Measurements from ENCODE around the gene MAS1.
"Not testable (repeated sequence)": the region's sequence is repeated elsewhere in the genome, so short reads cannot be mapped to it uniquely, and the experiment has no call there.

Gene MAS1

GRCh38 chr6:159919011-159919511 is 28.3 kb downstream of the MAS1 start:
- DNase-seq: no peak

GRCh38 chr6:159919800-159920199 is 29.0 kb downstream of the MAS1 start:
- DNase-seq: no peak

- not testable (repeated sequence) for DNase-seq
Observed at GRCh38 chr6:159924150-159924549, 33.4 kb downstream of the MAS1 start.

- no peak for DNase-seq
Observed at GRCh38 chr6:159926542-159927203, 35.9 kb downstream of the MAS1 start.

- peak; percentile 14 for DNase-seq
Observed at GRCh38 chr6:159929819-159930218, 39.0 kb downstream of the MAS1 start.

DNA sequence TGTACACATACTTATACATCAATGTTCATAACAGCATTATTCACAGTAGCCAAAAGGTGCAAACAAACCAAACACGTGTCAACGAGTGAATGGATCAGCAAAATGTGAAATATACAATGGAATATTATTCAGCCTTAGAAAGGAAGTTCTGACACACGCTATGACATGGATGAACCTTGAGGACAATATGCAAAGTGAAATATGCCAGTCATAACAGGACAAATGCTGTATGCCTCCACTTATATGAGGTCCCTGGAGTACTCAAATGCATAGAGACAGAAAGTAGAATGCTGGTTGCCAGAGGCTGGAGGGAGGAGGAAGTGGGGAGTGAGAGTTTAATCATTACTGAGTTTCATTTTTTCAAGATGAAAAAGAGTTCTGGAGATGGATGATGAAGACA is 40.3 kb downstream of the MAS1 start:
- DNase-seq: no peak

- no peak for DNase-seq
Observed at GRCh38 chr6:159931846-159932245, 41.1 kb downstream of the MAS1 start.

DNA sequence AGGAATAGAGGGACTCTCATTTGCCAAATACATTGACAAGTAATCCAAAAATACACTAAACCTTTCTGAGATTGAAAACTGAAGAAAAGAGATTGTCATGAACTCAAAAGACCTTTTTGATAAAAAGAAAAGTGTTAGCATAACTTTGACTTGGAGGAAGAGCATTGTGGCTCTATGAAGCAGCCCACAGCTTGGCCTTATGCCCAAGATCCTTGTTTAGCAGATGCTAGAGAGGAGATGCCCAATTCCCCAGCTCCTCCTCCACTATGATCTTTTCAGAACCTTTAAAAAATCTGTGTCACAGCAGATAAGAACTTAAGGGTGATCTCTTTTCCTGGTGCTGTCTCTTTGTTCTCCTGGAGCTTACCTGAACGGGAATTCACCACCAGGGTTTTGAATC is 42.3 kb downstream of the MAS1 start:
- DNase-seq: no peak

DNA sequence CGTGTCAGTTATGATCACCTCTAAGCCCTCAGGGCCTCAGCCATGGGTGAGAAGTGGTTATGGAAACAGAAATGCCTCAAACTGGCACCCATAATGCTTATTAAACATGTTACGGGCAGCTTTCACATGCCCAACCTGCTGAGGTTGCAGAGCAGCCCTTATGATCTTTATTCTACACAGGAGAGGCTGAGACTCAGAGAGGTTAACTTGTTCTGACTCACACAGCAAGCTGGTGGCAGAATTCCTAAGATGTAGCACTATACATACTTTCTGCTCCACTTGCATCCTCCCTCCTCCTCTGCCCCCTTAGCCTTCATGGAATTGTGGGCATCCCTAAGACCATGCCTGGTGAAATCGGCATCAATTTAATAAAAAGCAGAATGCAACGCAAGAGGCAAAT is 43.4 kb downstream of the MAS1 start:
- DNase-seq: no peak

- DNase-seq: no peak
Observed at GRCh38 chr6:159935065-159935464, 44.3 kb downstream of the MAS1 start.

DNA sequence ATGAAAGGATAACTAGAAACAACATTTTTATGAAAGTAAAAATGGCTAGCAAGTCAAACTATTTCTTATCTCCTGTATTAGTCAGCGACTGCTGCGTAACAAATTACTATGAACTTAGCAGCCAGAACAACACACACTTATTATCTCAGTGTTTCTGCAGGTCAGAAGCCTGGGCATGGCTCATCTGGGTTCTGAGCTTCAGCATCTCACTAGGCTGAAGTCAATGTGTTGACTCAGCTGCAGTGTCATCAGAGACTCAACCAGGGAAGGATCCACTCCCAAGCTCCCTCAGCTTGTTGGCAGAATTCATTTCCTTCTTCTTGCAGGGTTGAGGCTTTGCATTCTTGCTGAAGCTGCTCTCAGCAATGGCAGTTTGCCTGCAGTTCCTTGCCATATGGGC is 44.8 kb downstream of the MAS1 start:
- DNase-seq: no peak

- DNase-seq: no peak
Observed at GRCh38 chr6:159939591-159940016, 48.8 kb downstream of the MAS1 start.
